ENCODE measurements around the gene THOC7. TPM values are rescaled to one million over a fixed set of nuclear protein-coding genes. Genes with fewer than 3 reads are reported as not detected.

THOC7 gene
- total RNA-seq, 1 experiment from 2014 or later = 78.3 TPM

DNA sequence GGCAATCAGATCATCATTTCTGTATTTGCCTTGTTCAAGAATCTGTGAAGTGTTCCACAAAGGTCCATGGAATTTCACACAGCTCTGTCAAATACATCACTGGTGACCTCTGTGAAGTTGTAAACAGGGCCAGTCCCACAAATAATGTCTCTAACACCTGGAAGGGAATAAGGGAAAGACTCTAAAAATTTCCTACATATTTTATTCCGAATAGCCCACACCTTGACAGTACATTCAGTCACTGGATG is 44.5 kb downstream of the THOC7 start, which contains the start of gene C3orf49:
C3orf49 (plus strand) TSS at position 149 of the 248 bp plus-strand sequence. CDS start 173 bp downstream, outside the sequence.
- Mint-ChIP-seq H3K4me1 (ENCODE audit: low read depth, unreplicated experiment) (no peaks in the 10 kb centered on the region), H3K4me3 (ENCODE audit: unreplicated experiment) (no peak within 1 kb of the TSS), H3K36me3 (ENCODE audit: insufficient read depth, unreplicated experiment) (no peaks in the 10 kb centered on the region), H3K27me3 (ENCODE audit: insufficient read depth, unreplicated experiment) (no peaks in the 10 kb centered on the region), H3K27ac (ENCODE audit: unreplicated experiment) (no peak within 1 kb of the TSS), H3K9me3 (ENCODE audit: unreplicated experiment) (no peaks in the 10 kb centered on the region)
- BruUV-seq (replicated peaks) = no TSS peak
- Histone ChIP-seq H3K4me3 (ENCODE audit: low read depth, low read length) (no peak within 1 kb of the TSS), H3K36me3 (ENCODE audit: control insufficient read depth, insufficient read depth, low read length) (no peaks in the 10 kb centered on the region), H3K9me3 (no peaks in the 10 kb centered on the region), H3K4me1 (no peaks in the 10 kb centered on the region), H3K27me3 (replicated peaks; ENCODE audit: control insufficient read depth, insufficient read depth, low read length) (no peaks in the 10 kb centered on the region)
- CTCF ChIA-PET = interaction anchor here (2.5 kb wide), 1 partner anchor 469 kb away, joined by 13 read pairs; no protein-coding TSS in a partner anchor
- TF ChIP-seq, protein P1, sequence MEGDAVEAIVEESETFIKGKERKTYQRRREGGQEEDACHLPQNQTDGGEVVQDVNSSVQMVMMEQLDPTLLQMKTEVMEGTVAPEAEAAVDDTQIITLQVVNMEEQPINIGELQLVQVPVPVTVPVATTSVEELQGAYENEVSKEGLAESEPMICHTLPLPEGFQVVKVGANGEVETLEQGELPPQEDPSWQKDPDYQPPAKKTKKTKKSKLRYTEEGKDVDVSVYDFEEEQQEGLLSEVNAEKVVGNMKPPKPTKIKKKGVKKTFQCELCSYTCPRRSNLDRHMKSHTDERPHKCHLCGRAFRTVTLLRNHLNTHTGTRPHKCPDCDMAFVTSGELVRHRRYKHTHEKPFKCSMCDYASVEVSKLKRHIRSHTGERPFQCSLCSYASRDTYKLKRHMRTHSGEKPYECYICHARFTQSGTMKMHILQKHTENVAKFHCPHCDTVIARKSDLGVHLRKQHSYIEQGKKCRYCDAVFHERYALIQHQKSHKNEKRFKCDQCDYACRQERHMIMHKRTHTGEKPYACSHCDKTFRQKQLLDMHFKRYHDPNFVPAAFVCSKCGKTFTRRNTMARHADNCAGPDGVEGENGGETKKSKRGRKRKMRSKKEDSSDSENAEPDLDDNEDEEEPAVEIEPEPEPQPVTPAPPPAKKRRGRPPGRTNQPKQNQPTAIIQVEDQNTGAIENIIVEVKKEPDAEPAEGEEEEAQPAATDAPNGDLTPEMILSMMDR (IDR thresholded peaks at IDR 0.05; ENCODE audit: insufficient read depth in 1 of 2, low read depth in 1 of 2, low read length in 1 of 2, severe bottlenecking in 1 of 2, unreplicated experiment in 1 of 2) = no peak
- POLR2A ChIA-PET = no interaction called here
- intact Hi-C loops (cut with micrococcal nuclease; ENCODE audit: unreplicated experiment) = loop anchor here (5.0 kb wide), 1 partner anchor 412 kb away; no protein-coding TSS in a partner anchor
- no peak for DNase-seq

DNA sequence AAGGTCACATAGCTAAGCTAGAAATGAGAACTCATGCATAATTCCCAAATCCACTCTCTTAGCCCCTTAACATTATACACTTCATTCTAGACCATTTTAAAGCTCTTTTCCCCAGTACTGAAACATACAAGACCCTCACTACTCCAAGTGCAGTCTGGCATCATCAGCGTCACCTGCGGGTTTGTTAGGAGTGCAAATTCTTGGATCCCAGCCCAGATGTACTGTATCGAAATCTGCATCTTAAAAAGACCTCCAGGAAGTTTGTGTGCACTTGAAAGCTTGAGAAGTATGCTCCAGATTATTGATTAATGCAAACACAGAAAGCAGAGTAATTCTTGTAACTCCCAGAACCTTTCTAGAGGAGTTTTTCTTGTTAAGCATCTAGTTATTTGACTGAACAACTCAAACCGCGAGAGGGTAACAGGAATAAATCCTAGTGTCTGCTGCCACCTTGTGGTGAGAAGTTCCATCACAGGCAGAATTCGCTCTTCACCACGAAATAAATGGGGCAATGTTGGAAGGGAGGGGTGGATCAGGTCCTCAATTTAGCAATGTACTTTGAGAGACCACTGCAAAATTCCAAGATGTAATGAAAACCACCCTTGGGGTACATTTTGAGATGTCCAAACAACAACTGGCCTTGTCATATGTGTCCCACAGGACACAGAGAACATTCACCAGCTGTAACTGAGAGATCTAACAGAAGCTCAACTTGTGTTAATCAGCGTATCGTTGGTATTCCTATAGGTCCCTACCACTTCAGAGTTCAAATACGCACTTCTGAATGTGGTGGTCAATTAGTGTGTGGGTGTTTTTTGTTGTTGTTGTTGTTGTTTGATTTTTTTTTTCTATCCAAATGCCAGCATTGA is 45.1 kb downstream of the THOC7 start:
- Histone ChIP-seq H3K4me3 (ENCODE audit: low read depth, low read length) (no peak overlapping the region), H3K4me1 (no peaks in the 10 kb centered on the region), H3K36me3 (ENCODE audit: control insufficient read depth, insufficient read depth, low read length) (no peaks in the 10 kb centered on the region), H3K9me3 (no peaks in the 10 kb centered on the region), H3K27me3 (replicated peaks; ENCODE audit: control insufficient read depth, insufficient read depth, low read length) (no peaks in the 10 kb centered on the region)
- no peaks in the 10 kb centered on the region for H3K9me3 Mint-ChIP-seq (ENCODE audit: unreplicated experiment)
- ChIA-PET POLR2A (no interaction called here), CTCF (interaction anchor here (0.6 to 2.5 kb wide), 2 partner anchors 185 to 468 kb away, joined by 4 to 13 read pairs; no protein-coding TSS in a partner anchor)
- peak; percentile 40 to 63 for DNase-seq
- H3K27ac Mint-ChIP-seq (ENCODE audit: unreplicated experiment) = no peak overlapping the region
- no peaks in the 10 kb centered on the region for H3K4me1 Mint-ChIP-seq (ENCODE audit: low read depth, unreplicated experiment)
- intact Hi-C loops (cut with micrococcal nuclease; ENCODE audit: unreplicated experiment) = loop anchor here (1.0 to 5.0 kb wide), 4 partner anchors 157 to 469 kb away; no protein-coding TSS in a partner anchor
- H3K27me3 Mint-ChIP-seq (ENCODE audit: insufficient read depth, unreplicated experiment) = no peaks in the 10 kb centered on the region
- no peaks in the 10 kb centered on the region for H3K36me3 Mint-ChIP-seq (ENCODE audit: insufficient read depth, unreplicated experiment)
- no peak overlapping the region for H3K4me3 Mint-ChIP-seq (ENCODE audit: unreplicated experiment)
- BruUV-seq (replicated peaks) = no TSS peak
- TF ChIP-seq, protein P1 (IDR thresholded peaks at IDR 0.05; ENCODE audit: insufficient read depth in 1 of 2, low read depth in 1 of 2, low read length in 1 of 2, severe bottlenecking in 1 of 2, unreplicated experiment in 1 of 2) = peak; percentile 76 to 83

DNA sequence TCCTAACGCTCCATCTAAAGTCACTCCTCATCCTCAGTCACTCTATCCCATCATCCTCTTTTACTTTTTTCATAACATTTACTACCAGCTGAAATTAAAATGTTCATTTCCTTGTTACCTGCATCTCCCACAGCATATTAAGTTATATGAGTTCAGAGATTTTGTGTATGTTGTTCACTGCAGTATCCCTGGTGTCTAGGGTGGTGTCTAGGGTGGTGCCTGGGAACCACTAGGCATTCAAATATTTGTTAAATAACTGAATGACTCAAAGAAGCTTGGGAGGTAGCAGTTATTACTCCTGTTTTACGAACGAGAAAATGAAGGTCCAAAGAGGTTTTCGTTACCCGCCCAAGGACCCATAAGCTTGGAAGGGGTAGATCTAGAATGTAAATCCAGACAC is 46.4 kb downstream of the THOC7 start:
- CTCF ChIA-PET = interaction anchor here (2.5 kb wide), 1 partner anchor 467 kb away, joined by 13 read pairs; no protein-coding TSS in a partner anchor

More for the DNA sequence above, 46.4 kb downstream of the THOC7 start:
- H3K36me3 ChIP-seq (ENCODE audit: control insufficient read depth, insufficient read depth, low read length) = no peaks in the 10 kb centered on the region
- no peaks in the 10 kb centered on the region for H3K27me3 ChIP-seq (replicated peaks; ENCODE audit: control insufficient read depth, insufficient read depth, low read length)
- Mint-ChIP-seq H3K36me3 (ENCODE audit: insufficient read depth, unreplicated experiment) (no peaks in the 10 kb centered on the region), H3K4me3 (ENCODE audit: unreplicated experiment) (no peak overlapping the region), H3K27me3 (ENCODE audit: insufficient read depth, unreplicated experiment) (no peaks in the 10 kb centered on the region), H3K27ac (ENCODE audit: unreplicated experiment) (no peak overlapping the region), H3K4me1 (ENCODE audit: low read depth, unreplicated experiment) (no peaks in the 10 kb centered on the region), H3K9me3 (ENCODE audit: unreplicated experiment) (no peaks in the 10 kb centered on the region)
- BruUV-seq (replicated peaks) = no TSS peak
- H3K4me1 ChIP-seq = no peaks in the 10 kb centered on the region
- no peaks in the 10 kb centered on the region for H3K9me3 ChIP-seq
- TF ChIP-seq, protein P1 (IDR thresholded peaks at IDR 0.05; ENCODE audit: insufficient read depth in 1 of 2, low read depth in 1 of 2, low read length in 1 of 2, severe bottlenecking in 1 of 2, unreplicated experiment in 1 of 2) = no peak
- no peak overlapping the region for H3K4me3 ChIP-seq (ENCODE audit: low read depth, low read length)
- POLR2A ChIA-PET = no interaction called here
- intact Hi-C loops (cut with micrococcal nuclease; ENCODE audit: unreplicated experiment) = loop anchor here (5.0 kb wide), 1 partner anchor 410 kb away; no protein-coding TSS in a partner anchor
- DNase-seq = no peak
